Endodermal cell (in vitro differentiated cells): ENCODE results near the gene DAZAP2. TPM values are rescaled to one million over a fixed set of nuclear protein-coding genes. Genes with fewer than 3 reads are reported as not detected.
"Not testable (repeated sequence)": the region's sequence is repeated elsewhere in the genome, so short reads cannot be mapped to it uniquely, and the experiment has no call there.

Source experiments
- DNase-seq: peaks from one replicate; pipeline ENCODE4 v3.0.0-alpha.2; 2017
- H3K27ac ChIP-seq: 2 replicates; pipeline ENCODE4 v1.5.1; 2013; ENCODE audit warnings: mild to moderate bottlenecking, low read depth, low read length, moderate library complexity
- H3K27me3 ChIP-seq: 2 replicates; pipeline ENCODE4 v1.6.1; 2013; ENCODE audit warnings: mild to moderate bottlenecking, low read length, moderate library complexity; ENCODE audit not compliant: insufficient read depth, control insufficient read depth, poor library complexity, severe bottlenecking
- H3K36me3 ChIP-seq: 2 replicates; pipeline ENCODE4 v1.7.0; 2013; ENCODE audit warnings: mild to moderate bottlenecking, low read length, moderate library complexity; ENCODE audit not compliant: control insufficient read depth, insufficient read depth
- H3K4me1 ChIP-seq: one replicate; pipeline ENCODE4 v1.7.0; 2013; ENCODE audit warnings: low read length; ENCODE audit not compliant: control insufficient read depth, insufficient read depth
- H3K4me3 ChIP-seq: 2 replicates; pipeline ENCODE4 v1.5.1; 2013; ENCODE audit warnings: mild to moderate bottlenecking, low read length, moderate library complexity
- H3K9ac ChIP-seq: 2 replicates; pipeline ENCODE4 v1.6.1; 2013; ENCODE audit warnings: mild to moderate bottlenecking, low read length, moderate library complexity; ENCODE audit not compliant: poor library complexity, severe bottlenecking; ENCODE audit errors: extremely low read depth
- H3K9me3 ChIP-seq: 2 replicates; pipeline ENCODE4 v1.6.1; 2013; ENCODE audit warnings: mild to moderate bottlenecking, low read length, moderate library complexity; ENCODE audit not compliant: control insufficient read depth
- H3K27ac Mint-ChIP-seq: 2 replicates; pipeline ENCODE4 v1.8.0; 2020; ENCODE audit warnings: mixed read lengths
- H3K27me3 Mint-ChIP-seq: 2 replicates; pipeline ENCODE4 v1.8.0; 2021; ENCODE audit warnings: mild to moderate bottlenecking, mixed read lengths; ENCODE audit not compliant: insufficient read depth
- H3K36me3 Mint-ChIP-seq: 2 replicates; pipeline ENCODE4 v1.8.0; 2020; ENCODE audit warnings: low read depth, mixed read lengths
- H3K4me1 Mint-ChIP-seq: 2 replicates; pipeline ENCODE4 v1.8.0; 2020; ENCODE audit warnings: mixed read lengths
- H3K4me3 Mint-ChIP-seq: 2 replicates; pipeline ENCODE4 v1.8.0; 2020; ENCODE audit warnings: mild to moderate bottlenecking, moderate library complexity, mixed read lengths
- H3K9me3 Mint-ChIP-seq: 2 replicates; pipeline ENCODE4 v1.8.0; 2020; ENCODE audit warnings: mild to moderate bottlenecking, mixed read lengths
- WGBS, 2 experiments: methylation state at CpG; one replicate each; pipeline versions ENCODE4 v1.1.5 to v1.1.7; 2013; ENCODE audit warnings: missing lambda C conversion rate in 2 of 2, mixed read lengths in 1 of 2; ENCODE audit not compliant: insufficient coverage in 1 of 2, insufficient read length in 1 of 2; 5-methylcytosine and 5-hydroxymethylcytosine counted together
- total RNA-seq, 2 donors: library from RNA; stranded (reverse); fragmentation: NEBNext Ultra II Directional in 1 of 2; extraction: Animal tissue kit (Norgen Biotek cat#: 25700) in 1 of 2; gene quantifications; 2 replicates in 1 of 2; 3 replicates in 1 of 2; pipeline ENCODE4 v1.2.1, GENCODE V29; 2021
- TF ChIP-seq, protein P1 (sequence below): fragments of 200-600 bp; sonication (generic); conservative IDR thresholded peaks from 2 replicates; pipeline ENCODE4 v1.5.0; 2021; ENCODE audit warnings: antibody characterized with exemption, mild to moderate bottlenecking

DAZAP2 gene
- total RNA-seq, 2 donors from 2014 or later = 31.5 to 42.7 TPM

DNA sequence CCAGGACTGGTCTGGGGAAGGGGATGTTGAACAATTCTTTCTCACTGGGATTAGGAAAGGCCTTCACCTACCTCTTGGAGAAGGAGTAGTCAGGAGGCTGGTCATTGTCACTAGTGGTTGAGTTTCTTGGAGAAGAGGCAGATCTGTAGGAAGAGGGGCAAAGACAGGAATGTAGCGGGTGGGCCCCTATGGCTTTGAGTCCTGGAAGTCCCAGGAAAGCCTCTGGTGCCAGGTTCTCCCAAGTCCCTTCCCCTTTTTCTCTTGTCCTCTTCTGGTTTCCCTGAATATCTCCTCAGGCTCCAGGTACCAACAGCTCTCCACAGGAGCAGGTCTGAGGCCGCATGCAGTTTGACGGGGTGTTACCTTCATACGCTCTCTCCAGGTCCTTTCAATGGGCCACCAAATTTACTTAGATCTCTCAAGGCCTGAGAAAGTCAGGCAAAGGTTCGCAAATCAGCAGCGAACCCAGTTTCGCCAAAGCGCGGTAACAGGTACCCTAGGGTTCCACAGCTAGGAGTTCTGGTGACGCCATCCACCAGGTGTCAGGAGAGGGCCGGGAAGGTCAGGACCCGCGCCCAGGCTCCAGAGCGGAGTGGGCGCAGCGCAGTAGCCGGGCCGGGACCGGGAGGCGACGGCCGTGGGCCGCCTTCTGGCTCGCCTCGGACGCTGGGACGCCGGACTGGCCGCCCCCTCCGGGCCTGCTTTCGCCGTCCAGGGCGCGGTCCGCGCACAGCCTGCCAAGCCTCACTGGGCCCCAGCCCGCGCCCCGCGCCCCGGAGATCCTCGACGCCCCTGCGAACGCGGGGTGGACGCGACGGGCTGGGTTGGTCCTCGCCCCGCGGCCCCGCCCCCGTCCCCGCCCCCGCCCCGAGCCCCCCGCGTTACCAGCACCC is 30.8 kb downstream of the DAZAP2 start:
- Mint-ChIP-seq H3K4me1 (peaks cover 24% of the 10 kb centered on the region), H3K4me3 (peak overlapping the region; percentile 88), H3K36me3 (peaks cover 29% of the 10 kb centered on the region), H3K27ac (peak overlapping the region; percentile 87), H3K9me3 (no peaks in the 10 kb centered on the region), H3K27me3 (peaks cover 11% of the 10 kb centered on the region)
- Histone ChIP-seq H3K36me3 (peaks cover 14% of the 10 kb centered on the region), H3K27me3 (no peaks in the 10 kb centered on the region), H3K9me3 (no peaks in the 10 kb centered on the region), H3K9ac (peak overlapping the region; percentile 26), H3K27ac (no peak overlapping the region), H3K4me3 (peak overlapping the region; percentile 81), H3K4me1 (no peaks in the 10 kb centered on the region)
- DNase-seq = peak; percentile 97
- TF ChIP-seq, protein P1, sequence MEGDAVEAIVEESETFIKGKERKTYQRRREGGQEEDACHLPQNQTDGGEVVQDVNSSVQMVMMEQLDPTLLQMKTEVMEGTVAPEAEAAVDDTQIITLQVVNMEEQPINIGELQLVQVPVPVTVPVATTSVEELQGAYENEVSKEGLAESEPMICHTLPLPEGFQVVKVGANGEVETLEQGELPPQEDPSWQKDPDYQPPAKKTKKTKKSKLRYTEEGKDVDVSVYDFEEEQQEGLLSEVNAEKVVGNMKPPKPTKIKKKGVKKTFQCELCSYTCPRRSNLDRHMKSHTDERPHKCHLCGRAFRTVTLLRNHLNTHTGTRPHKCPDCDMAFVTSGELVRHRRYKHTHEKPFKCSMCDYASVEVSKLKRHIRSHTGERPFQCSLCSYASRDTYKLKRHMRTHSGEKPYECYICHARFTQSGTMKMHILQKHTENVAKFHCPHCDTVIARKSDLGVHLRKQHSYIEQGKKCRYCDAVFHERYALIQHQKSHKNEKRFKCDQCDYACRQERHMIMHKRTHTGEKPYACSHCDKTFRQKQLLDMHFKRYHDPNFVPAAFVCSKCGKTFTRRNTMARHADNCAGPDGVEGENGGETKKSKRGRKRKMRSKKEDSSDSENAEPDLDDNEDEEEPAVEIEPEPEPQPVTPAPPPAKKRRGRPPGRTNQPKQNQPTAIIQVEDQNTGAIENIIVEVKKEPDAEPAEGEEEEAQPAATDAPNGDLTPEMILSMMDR = peak; percentile 84
- 7 to 28% methylated on average over 10 to 59 of the region's 59 CpGs for WGBS, 2 experiments

- Mint-ChIP-seq H3K4me3 (peak within 1 kb of the TSS; percentile 88), H3K36me3 (peaks cover 25% of the 10 kb centered on the region), H3K4me1 (peaks cover 29% of the 10 kb centered on the region), H3K27me3 (peaks cover 11% of the 10 kb centered on the region), H3K9me3 (no peaks in the 10 kb centered on the region), H3K27ac (peak within 1 kb of the TSS; percentile 88)
- Histone ChIP-seq H3K9me3 (no peaks in the 10 kb centered on the region), H3K4me1 (no peaks in the 10 kb centered on the region), H3K36me3 (peaks cover 10% of the 10 kb centered on the region), H3K4me3 (peak within 1 kb of the TSS; percentile 90), H3K9ac (peak within 1 kb of the TSS; percentile 54), H3K27me3 (no peaks in the 10 kb centered on the region), H3K27ac (no peak within 1 kb of the TSS)
- peak; percentile 97 for DNase-seq
- TF ChIP-seq, protein P1 = no peak
- 1 to 3% methylated on average over 24 to 83 of the region's 83 CpGs for WGBS, 2 experiments
These were observed 31.7 kb downstream of the DAZAP2 start, which contains the start of gene SMAGP for GRCh38 chr12:51270067-51270950. Gene SMAGP, minus strand, starts transcription at chr12:51270415. Its CDS starts 1,137 bp downstream, at chr12:51269278.

- H3K9me3 Mint-ChIP-seq = no peaks in the 10 kb centered on the region
- H3K27ac ChIP-seq = no peak overlapping the region
These were observed 32.4 kb downstream of the DAZAP2 start for GRCh38 chr12:51270951-51271518.

DNA sequence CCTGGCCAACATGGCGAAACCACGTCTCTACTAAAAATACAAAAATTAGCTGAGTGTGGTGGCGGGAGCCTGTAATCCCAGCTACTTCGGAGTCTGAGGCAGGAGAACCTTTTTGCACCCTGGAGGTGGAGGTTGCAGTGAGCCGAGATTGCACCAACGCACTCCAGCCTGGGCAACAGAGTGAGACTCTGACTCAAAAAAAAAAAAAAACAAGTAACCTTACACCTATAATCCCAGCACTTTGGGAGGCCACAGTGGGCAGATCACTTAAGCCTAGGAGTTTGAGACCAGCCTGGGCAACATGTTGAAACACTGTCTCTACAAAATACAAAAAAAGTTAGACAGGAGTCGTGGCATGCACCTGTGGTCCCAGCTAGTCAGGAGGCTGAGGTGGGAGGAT is 34.2 kb downstream of the DAZAP2 start:
- H3K9me3 Mint-ChIP-seq, H3K4me1 ChIP-seq, H3K27ac Mint-ChIP-seq, H3K9me3 ChIP-seq, H3K4me3 ChIP-seq, H3K27me3 ChIP-seq, H3K36me3 ChIP-seq, H3K27ac ChIP-seq, H3K9ac ChIP-seq, H3K4me3 Mint-ChIP-seq, DNase-seq: not testable (repeated sequence)
- peaks cover 24% of the 10 kb centered on the region for H3K4me1 Mint-ChIP-seq
- 95 to 97% methylated on average over 4 to 7 of the region's 7 CpGs for WGBS, 2 experiments
- H3K36me3 Mint-ChIP-seq = peaks cover 10% of the 10 kb centered on the region
- peaks cover 11% of the 10 kb centered on the region for H3K27me3 Mint-ChIP-seq

More at GRCh38 chr12:51270951-51271518, 32.4 kb downstream of the DAZAP2 start:
- H3K4me3 ChIP-seq = peak overlapping the region; percentile 90
- no peaks in the 10 kb centered on the region for H3K4me1 ChIP-seq
- H3K27ac Mint-ChIP-seq = peak overlapping the region; percentile 88
- TF ChIP-seq, protein P1 = no peak
- no peaks in the 10 kb centered on the region for H3K9me3 ChIP-seq
- peaks cover 19% of the 10 kb centered on the region for H3K36me3 Mint-ChIP-seq
- H3K4me1 Mint-ChIP-seq = peaks cover 26% of the 10 kb centered on the region
- no peak for DNase-seq
- H3K4me3 Mint-ChIP-seq = peak overlapping the region; percentile 88
- 74 to 83% methylated on average over 8 to 9 of the region's 9 CpGs for WGBS, 2 experiments
- H3K27me3 ChIP-seq = no peaks in the 10 kb centered on the region
- H3K36me3 ChIP-seq = peaks cover 6% of the 10 kb centered on the region
- H3K27me3 Mint-ChIP-seq = peaks cover 11% of the 10 kb centered on the region
- H3K9ac ChIP-seq = peak overlapping the region; percentile 54
